IPS-NIHi11 (cell line): Measurements from ENCODE around the gene IMPDH1.
"Not testable (repeated sequence)": the region's sequence is repeated elsewhere in the genome, so short reads cannot be mapped to it uniquely, and the experiment has no call there.

Source experiments
- DNase-seq: peaks from one replicate; pipeline ENCODE4 v3.0.0; 2012; ENCODE audit warnings: mixed read lengths, low spot score

IMPDH1 gene

DNA sequence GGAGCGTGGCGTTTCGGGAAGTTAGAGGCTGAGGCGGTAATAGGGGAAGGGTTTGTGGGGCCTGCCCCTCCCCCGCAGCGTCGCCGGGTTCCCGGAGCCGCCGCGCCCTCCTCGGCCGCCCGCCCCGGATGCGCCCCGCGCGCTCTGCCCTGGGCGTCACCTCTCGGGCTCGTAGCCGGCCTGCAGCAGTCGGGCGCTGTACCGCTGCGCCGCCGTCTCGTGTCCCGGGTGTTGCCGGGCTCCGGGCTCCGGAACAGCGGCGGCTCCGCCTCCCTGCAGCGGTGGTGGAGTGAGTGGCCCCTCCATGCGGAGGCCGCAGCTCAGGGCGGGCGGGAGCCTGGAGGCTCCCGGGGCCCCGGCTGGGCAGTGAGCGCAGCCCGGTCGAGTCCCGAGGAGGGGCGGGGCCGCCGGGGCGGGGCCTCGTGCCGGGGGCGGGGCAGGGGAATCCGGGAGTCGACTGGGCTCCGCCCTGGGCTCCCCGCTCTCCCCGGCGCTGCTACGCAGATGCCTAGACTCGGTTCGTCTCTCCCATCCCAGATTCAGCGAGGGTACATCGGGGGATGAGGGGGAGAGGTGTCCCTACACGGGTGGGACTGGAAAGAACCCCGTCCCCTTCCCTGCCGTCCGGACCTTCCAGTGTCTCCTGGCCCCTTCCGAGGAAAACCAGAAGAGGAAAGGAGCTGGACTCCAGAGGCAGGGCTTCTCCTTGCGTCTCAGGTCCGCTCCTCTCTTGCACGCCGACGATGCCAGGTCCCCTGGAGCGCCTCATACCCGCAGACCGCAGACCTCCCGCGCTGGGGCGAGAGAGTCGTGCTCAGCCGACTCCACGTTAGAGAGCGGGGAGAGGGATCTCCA lies at the start of gene IMPDH1:
TSS of gene IMPDH1 (minus strand) at position 387 of the 855 bp plus-strand sequence. CDS start at position 306, 81 bp downstream.
- DNase-seq, result peak; percentile 98

DNA sequence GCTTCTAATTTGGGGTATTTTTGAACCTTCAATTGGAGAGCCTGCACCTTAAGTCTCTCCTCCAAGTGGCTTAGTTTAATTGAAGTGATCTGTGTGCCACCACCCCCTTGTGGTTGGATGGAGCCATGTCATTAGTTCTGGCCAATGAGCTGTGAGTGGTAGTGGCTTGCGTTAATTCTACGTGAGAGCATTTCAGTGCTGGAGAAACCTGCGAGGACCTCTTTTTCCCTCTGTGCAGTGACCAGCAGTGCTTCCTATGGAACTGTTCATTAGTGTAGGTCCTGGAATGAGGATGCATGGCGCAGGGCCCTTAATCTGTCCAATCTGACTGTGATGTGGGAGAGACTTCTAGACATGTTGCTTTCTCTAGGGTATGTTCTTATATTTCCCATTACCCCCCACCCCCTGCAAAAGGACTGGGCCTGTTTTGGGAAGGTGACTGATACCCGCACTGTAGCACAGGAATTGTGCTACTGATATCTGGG lies 49.7 kb upstream of the IMPDH1 start:
- DNase-seq, result peak; percentile 70

DNA sequence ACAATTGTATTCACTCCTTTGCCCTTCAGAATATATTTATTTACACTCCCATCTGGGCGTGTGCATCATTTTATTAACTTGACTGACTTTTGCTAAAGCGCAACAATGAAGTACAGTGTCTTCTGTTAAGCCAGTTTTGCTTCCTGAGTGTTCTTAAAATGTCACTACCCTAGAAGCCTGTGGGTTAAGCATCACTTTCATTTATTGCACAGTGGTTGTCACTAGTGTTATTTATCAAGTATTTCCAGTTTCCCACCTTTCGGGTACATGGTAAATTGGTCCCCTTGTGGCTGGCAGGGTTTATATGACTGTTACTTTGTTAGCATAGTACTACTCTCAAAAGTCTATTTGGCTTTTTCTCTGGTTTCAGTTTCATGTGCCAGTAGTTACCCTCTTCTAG lies 49.2 kb upstream of the IMPDH1 start:
- DNase-seq, result no peak

DNA sequence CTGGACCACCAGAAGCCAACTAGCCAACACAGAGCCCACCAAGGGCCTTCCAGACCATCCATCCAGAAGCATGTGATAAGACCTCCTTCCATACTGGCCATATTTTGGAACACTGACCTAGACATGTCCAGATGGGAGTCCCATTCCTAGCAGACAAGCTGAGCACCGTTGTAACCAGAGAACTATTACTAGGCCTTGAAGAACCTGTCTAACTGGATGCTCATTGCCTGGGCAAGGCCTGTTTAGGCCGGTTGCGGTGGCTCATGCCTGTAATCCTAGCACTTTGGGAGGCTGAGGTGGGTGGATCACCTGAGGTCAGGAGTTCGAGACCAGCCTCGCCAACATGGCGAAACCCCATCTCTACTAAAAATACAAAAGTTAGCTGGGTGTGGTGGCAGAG lies 47.6 kb upstream of the IMPDH1 start:
- DNase-seq, result not testable (repeated sequence)

DNA sequence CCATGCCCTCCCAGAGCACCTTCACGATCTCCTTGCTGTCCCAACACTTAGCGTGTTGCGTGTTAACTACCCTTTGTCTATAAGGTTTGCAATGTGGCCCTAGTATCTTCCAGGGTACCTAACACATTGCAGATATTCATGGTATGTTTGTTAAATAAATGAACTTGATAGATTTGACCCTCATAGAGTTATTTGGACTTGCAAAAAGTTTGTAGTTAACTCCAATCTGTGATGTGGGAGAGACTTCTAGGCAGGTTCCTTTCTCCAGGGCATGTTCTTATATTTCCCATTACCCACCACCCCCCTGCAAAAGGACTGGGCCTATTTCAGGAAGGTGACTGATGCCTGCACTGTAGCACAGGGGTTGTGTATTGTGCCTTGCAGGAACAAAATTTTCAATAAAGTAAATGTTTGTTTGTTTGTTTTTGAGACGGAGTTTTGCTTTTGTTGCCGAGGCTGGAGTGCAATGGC lies 46.5 kb upstream of the IMPDH1 start:
- DNase-seq, result no peak

DNA sequence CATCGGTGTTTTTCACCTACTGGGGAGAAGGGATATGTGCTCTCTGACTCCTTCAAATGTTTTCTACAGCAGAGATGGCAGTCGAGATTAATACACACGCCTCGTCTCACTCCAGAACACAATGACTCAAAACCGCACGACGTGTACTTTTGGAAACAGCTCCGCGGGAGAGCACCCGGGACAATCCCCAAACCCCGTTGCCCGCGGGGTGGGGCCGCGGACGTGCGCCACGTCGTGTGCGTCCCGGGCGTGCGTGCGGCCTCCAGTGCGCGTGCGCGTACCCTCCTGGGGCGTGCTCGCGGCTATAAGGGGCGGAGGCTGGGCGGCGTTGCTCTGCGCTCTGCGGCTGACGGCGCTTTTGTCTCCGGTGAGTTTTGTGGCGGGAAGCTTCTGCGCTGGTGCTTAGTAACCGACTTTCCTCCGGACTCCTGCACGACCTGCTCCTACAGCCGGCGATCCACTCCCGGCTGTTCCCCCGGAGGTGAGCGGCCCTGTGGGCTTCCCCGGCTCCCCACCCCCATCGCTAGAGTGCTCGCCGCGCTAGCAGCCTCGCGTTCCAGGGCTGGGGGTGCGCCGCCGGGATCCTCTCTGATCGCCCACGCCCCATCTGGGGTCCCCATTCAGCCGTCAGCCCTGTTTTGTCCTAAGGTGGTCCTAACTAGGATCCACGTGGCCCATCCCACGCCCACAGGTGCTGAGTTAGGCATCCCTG lies 45.9 kb upstream of the IMPDH1 start, which contains the start of gene HILPDA:
TSS of gene HILPDA (plus strand) at position 336 of the 712 bp plus-strand sequence. CDS start 1,391 bp downstream, outside the sequence.
- peak; percentile 93 for DNase-seq

DNA sequence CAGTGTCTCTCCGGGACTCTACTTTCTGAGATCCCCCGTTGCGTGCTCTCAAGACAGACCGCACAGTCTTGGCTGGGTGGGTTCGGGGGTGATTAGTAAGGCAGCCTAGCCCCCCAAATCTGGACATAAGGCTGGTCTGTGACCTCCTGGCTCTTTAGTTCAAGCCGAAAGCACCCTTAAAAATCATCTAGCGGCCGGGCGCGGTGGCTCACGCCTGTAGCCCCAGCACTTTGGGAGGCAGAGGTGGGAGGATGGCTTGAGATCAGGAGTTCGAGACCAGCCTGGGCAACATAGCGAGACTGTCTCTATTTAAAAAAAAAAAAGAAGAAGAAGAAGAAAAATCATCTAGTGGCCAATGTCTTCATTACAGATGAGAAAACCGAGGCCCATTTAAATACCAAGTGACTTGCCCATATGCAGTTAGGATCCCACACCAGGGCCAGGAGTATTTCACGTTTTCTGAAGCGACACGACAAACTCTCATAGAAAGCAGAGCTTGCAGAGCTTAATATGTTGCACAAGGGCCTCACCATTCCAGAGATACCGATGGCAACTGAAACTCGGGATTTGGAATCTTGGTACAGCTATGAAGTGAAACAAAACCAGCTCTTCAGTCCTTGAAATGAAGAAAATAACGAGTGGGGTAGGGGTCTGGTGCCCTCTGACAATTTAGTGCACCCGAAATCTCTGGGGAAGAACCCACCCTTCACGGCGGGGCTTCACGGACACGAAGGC lies 45.2 kb upstream of the IMPDH1 start:
- DNase-seq, result no peak

DNA sequence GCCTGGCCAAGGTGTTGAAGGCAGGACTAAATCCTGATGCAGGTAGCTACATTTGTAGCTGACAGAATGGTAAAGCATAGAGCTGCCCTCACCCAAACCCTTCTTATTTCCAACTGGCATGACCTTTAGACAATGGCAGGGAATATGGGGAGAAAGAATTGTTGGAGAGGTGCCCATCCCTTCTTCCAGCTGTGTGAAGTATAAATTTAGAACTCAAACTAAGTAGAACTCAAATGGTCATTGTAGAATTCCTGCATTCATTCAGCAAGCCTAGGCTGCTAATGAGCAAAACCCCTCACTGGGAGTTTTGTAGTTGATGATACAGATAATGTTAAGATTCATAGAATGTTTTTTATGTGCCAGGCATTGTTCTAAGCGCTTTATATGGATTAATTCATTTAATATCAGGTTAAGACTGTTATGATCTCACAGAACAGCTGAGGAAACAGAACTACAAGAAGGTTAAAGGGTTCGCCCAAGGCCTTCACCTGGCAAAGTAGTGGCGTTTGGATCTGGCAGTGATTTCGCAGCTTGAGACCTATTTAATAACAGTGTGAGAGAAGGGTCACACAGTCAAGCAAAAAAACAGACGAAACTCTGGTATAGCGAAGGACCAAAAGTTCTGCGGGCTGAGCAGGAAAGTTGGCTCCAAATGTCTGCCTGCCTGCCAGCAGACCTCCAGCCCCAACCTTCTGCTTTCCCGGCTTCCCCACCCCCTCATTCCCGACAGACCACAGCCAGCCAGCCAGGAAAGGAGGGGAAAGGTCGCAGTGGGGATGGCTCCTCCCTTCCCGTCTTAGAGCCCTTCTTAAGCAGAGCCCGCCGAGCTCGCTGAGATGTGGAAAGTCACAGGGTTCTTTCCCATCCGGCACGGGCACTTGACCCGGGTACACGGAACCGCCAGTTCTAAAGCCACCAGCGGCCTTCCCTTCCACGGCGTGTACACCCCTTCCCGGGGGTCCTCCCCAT lies 44.3 kb upstream of the IMPDH1 start:
- DNase-seq, result peak; percentile 87

DNA sequence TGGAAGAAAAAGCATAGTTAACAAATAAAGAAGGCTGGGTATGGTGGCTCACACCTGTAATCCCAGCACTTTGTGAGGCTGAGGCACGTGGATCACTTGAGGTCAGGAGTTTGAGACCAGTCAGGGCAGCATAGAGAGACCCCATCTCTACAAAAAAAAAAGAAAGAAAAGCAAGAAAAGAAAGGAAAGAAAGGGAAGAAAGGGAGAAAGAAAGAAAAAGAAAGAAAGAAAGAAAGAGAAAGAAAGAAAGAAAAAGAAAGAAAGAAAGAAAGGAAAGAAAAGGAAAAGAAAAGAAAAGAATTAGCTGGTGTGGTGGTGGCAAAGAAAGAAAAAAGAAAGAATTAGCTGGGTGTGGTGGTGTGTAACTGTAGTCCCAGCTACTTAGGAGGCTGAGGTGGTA lies 42.8 kb upstream of the IMPDH1 start:
- no peak for DNase-seq

DNA sequence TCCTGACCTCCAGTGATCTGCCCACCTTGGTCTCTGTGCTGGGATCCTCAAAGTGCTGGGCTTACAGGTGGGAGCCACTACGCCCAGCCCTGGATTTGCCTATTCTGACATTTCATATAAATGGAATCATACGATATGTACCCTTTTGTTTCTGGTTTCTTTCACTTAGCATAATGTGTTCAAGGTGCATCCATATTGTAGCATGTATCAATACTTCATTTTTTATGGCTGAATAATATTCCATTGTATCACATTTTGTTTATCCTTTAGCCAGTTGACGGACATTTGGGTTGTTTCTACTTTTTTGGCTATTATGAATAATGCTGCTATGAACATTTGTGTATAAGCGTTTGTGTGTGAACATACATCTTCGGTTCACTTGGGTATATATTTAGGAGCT lies 41.1 kb upstream of the IMPDH1 start:
- no peak for DNase-seq

DNA sequence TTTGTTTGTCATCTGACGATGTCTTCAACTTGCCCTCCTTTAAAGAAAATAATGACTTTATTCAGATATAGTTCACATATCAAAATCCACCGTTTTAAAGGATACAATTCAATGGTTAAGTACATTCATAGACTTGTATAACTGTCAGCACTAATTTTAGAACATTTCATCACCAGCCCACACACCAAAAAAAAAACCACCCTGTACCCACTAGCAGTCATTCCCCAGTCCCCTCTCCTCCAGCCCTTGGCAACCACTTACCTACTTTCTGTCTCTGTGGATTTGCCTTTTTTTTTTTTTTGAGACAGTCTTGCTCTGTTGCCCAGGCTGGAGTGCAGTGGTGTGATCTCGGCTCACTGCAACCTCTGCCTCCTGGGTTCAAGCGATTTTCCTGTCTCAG lies 40.6 kb upstream of the IMPDH1 start:
- DNase-seq, result no peak

DNA sequence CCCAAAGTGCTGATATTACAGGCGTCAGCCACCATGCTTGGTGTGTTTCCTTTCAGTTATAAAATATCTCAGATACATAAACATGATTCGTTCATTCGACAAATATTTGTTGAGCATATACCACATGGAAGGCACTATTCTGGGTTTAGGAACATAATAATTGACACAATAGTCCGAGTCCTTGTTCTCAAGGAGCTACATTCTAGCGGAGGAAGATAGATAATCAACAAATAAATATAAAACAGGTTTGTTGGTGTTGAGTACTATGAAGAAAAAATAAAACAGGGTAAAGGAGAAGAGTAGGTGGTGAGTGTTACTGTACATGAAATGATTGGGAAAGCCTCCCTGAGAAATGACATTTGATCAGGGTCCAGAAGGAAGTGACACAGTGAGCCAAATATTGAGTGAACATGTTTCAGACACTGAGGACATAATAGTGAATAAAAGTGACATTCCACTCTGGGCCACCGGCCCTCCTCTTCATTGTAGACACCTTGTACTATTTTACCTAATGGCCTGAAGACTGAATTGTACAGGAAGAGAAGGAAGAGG lies 39.0 kb upstream of the IMPDH1 start:
- no peak for DNase-seq

DNA sequence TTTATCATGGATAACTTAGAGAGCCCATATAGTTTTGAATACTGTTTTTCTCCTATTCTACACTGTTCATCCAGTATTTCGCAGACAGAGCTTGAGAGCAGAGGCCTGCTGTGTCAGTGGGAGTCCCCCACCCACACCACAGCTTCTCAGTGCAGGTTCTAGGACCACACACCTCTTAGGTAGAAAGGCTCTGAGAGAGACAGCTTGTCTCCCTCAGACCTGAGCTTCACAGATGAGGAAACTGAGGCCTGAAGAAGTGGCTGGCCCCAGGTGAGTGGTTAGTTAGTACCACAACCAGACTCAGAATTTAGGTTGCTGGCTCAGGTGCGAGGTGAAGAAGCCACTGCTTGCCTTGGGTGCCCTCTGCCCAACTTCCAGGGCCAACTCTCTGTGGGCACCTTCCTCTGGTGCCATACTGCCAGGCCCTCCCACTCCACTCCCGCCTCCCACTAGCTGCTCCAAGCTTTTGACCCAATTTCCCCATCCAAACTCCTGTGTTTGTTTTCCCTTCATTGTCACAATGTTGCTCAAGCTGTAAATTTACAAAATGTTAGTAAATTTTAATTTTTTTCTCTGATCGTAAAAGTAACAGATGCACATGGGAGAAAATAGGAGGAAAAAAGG lies 38.3 kb upstream of the IMPDH1 start:
- DNase-seq, result no peak

DNA sequence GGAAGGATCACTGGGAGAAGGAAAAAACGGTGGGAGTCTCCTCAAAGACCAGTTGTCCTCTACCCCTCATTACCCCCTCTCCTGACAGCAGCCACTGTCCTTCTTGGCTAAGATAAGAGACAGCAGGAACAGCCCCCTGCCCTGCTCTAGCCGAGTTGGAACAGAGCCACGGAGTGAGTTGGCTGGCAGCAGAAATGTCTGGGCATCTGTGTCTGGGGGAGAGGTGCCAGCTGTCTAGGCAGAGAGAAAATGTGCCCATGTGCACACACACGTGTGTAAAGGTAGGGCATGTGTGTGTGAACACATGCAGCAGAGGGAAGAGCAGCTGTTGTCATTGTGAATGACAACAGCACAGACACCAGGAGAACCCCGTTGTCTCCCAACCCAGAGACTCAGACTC lies 36.5 kb upstream of the IMPDH1 start:
- no peak for DNase-seq

DNA sequence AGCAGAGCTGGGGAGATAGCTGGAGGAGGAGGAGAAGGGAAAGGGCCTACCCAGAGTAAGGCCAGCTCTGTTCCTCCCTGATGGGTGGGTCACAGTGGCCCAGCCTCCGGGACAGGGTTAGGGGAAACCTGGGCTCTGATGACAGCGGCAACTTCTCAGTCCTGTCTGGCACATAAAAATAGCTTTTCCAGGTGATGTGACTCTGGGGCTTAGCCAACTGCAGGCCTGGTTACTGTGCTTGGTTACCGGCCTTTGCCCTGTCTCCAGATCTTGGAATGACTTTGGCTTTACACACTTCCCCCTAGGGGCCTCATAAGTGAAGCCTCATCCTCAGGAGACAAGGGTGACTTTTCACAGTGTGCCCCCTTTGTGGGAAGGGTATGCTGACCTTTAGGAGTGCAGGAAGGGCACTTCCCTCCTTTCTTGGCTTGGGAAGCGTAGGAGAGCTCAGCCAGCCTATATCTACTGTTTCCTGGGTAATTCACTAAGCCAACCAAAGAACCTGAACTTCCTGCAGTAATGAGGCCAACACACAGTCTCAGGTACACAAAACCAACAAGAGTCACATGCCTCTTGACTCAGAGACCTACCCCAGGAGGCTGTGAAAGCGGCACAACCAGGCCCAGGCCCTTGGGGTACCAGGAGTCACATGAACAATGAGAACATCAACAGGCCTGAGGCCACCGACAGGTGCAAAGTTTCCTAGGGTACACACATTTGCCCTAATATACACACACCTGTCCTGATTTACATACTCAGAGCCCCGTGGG lies 34.2 kb upstream of the IMPDH1 start:
- no peak for DNase-seq

DNA sequence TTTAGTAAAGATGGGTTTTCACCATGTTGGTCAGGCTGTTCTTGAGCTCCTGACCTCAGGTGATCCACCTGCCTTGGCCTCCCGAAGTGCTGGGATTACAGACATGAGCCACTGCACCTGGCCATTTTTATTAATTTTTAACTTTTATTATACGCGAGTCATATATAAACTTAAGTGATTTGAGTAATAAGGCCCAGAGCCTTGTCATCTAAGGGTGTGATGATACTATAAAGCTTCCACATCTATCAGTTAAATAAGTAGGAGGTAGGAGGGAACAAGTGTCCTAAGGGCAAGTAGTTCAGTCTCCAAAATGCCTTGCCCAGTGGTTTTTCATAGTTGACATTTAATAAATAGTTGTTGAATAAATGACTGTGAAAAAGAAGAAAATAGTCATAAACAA lies 32.6 kb upstream of the IMPDH1 start:
- no peak for DNase-seq

DNA sequence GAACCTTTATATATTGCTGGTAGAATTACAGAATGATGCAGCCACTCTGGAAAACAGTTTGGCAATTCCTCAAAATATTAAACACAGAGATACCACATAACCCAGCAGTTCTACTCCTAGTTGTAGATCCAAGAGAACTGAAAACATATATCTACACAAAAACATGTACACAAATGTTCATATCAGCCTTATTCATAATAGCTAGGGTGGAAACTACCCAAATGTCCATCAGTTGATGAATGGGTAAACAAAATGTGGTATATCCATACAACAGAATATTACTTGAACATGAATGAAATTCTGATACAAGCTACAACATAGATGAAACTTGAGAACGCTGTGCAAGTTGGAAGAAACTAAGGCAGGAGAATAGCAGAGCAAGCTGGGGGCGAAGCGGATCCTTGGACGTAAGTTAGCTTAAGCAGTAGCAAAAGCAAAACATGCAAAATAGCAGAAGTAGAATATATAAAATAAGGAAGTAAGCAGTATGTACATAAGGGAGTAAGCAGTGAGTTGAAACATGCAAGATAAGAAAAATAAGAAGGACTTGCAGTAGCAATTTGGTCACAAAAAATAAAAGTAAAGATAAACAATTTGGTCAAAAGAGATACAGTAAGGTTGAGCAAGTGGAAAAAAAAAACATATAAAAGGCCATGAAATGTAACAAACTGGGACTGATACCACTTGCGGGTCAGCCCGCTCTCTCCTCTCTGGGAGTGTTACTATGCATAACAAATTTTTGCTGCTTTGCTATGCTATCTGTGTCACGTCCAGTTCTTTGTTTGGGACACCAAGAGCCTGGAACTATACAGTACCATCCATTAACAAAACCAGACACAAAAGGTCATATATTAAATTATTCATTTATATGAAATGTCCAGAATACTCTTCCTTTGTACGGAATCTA lies 27.9 kb upstream of the IMPDH1 start:
- DNase-seq, result no peak

DNA sequence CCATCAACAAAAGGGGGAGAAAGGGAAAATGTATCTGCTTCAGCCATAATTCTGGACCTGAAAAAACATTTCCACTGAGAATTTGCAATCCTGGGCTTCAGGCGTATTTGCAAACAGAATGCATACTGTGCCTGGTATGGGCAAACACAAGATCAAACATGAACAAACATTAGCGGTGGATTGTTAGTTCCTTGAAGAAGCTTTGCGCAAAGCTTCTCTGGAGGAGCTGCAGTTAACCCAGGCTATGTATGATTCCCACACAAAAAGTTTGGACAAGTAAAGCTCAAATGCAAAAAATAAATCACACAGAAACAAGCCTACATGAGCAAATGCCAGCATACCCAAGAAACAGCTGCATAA lies 25.5 kb upstream of the IMPDH1 start:
- DNase-seq, result no peak
